Body of pancreas (tissue), 4 donors: ENCODE results near the gene NRBF2. TPM values are rescaled to one million over a fixed set of nuclear protein-coding genes. Genes with fewer than 3 reads are reported as not detected.
A peak's percentile ranks its signal among the peaks of the same experiment; 100 is the strongest.

Experiments
- ATAC-seq: fragments of 150-250 bp; one replicate; pipeline ENCODE4 v1.9.1; 2016
- DNase-seq, 4 donors: peaks; one replicate each; pipeline ENCODE4 v3.0.0-alpha.2; 2019
- H3K27ac ChIP-seq, 4 donors: fragments of 200-600 bp; sonication (generic); 1 replicate in 3 of 4; 2 replicates in 1 of 4; pipeline versions ENCODE4 v1.5.1 to v1.6.1; 2016 to 2019; ENCODE audit warnings: mild to moderate bottlenecking in 1 of 4, mixed read lengths in 1 of 4, moderate library complexity in 1 of 4
- H3K27me3 ChIP-seq, 2 donors: fragments of 200-600 bp; sonication (generic); one replicate each; pipeline ENCODE4 v1.6.0; 2016; ENCODE audit warnings: mild to moderate bottlenecking in 1 of 2
- H3K36me3 ChIP-seq, 2 donors: fragments of 200-600 bp; sonication (generic); replicated peaks in 1 of 2; 2 replicates each; pipeline ENCODE4 v1.5.1; 2016; ENCODE audit warnings: low read depth in 2 of 2; ENCODE audit not compliant: insufficient read depth in 1 of 2
- H3K4me1 ChIP-seq: fragments of 200-600 bp; sonication (generic); one replicate; pipeline ENCODE4 v1.6.0; 2016
- H3K4me3 ChIP-seq, 2 donors: fragments of 200-600 bp; sonication (generic); 1 replicate in 1 of 2; 2 replicates in 1 of 2; pipeline ENCODE4 v1.5.1; 2016 to 2019
- H3K9me3 ChIP-seq, 3 donors: fragments of 200-600 bp; sonication (generic); 1 replicate in 2 of 3; 2 replicates in 1 of 3; pipeline ENCODE4 v1.5.1; 2016
- CTCF ChIP-seq, 7 experiments: fragments of 450-650 bp in 4 of 7; fragments of 200-600 bp in 3 of 7; sonication (generic) in 3 of 7; IDR thresholded peaks; one replicate each; pipeline ENCODE4 v1.5.1; 2016 to 2019; ENCODE audit warnings: antibody characterized with exemption in 7 of 7
- POLR2A ChIP-seq, 3 donors: fragments of 450-650 bp; IDR thresholded peaks; one replicate each; pipeline ENCODE4 v1.6.1; 2016; ENCODE audit warnings: antibody characterized with exemption in 3 of 3, mild to moderate bottlenecking in 2 of 3
- WGBS, 2 donors: methylation state at CpG; one replicate each; pipeline ENCODE4 v1.1.5; 2017; 5-methylcytosine and 5-hydroxymethylcytosine counted together
- intact Hi-C: fragments of 100-400 bp; cut with DNase I; formaldehyde crosslinking; loops from one replicate; pipeline ENCODE4 v1.15.1; 2023
- total RNA-seq, 2 donors: library from RNA; depleted of rRNA; stranded (reverse); fragments of >200 nt; gene quantifications; one replicate each; pipeline ENCODE4 v1.1.0, GENCODE V29; 2016

NRBF2 gene
- total RNA-seq, 2 donors from 2014 or later: 7.5 to 9.2 TPM

- H3K4me3 ChIP-seq: no peak overlapping the region
- TF ChIP-seq POLR2A (IDR thresholded peaks at IDR 0.05) (no peak), CTCF (IDR thresholded peaks at IDR 0.05) (no peak)
- H3K9me3 ChIP-seq: no peaks in the 10 kb centered on the region
- H3K36me3 ChIP-seq: no peaks in the 10 kb centered on the region
- H3K27ac ChIP-seq: no peak overlapping the region
- H3K4me1 ChIP-seq: peaks cover 13% of the 10 kb centered on the region
- no peak for ATAC-seq
- no peak for DNase-seq
- H3K27me3 ChIP-seq: no peaks in the 10 kb centered on the region
- intact Hi-C loops: loop anchor here (10.0 kb wide), 1 partner anchor 315 kb away; the partner anchor contains the start of gene EGR2
- 78 to 81% methylated on average over 6 of the region's 6 CpGs for WGBS, 2 donors
Observed at GRCh38 chr10:63129888-63130287, 3.2 kb upstream of the NRBF2 start.

- Histone ChIP-seq H3K27me3 (no peaks in the 10 kb centered on the region), H3K9me3 (no peaks in the 10 kb centered on the region), H3K4me1 (peaks cover 28% of the 10 kb centered on the region), H3K27ac (peak overlapping the region; percentile 84 to 96 (median 90)), H3K36me3 (no peaks in the 10 kb centered on the region), H3K4me3 (no peak overlapping the region)
- 40 to 43% methylated on average over 6 of the region's 6 CpGs for WGBS, 2 donors
- ATAC-seq (no peak), DNase-seq (no peak)
- no peak for TF ChIP-seq POLR2A (IDR thresholded peaks at IDR 0.05)
- no peak for TF ChIP-seq CTCF (IDR thresholded peaks at IDR 0.05)
- intact Hi-C loops: loop anchor here (10.0 kb wide), 1 partner anchor 318 kb away; the partner anchor contains the start of gene EGR2
Observed at GRCh38 chr10:63132651-63133055, 475 bp upstream of the NRBF2 start.

GRCh38 chr10:63133821-63134557, 861 bp downstream of the NRBF2 start:
- peak overlapping the region; percentile 84 to 96 (median 90) for H3K27ac ChIP-seq
- no peak for DNase-seq
- ATAC-seq: no peak
- H3K9me3 ChIP-seq: no peaks in the 10 kb centered on the region
- H3K36me3 ChIP-seq: no peaks in the 10 kb centered on the region
- 5 to 8% methylated on average over 9 of the region's 9 CpGs for WGBS, 2 donors
- intact Hi-C loops: loop anchor here (10.0 kb wide), 1 partner anchor 319 kb away; the partner anchor contains the start of gene EGR2
- H3K4me3 ChIP-seq: peak overlapping the region; percentile 80 to 89
- H3K4me1 ChIP-seq: peaks cover 28% of the 10 kb centered on the region
- TF ChIP-seq POLR2A (IDR thresholded peaks at IDR 0.05): no peak
- TF ChIP-seq CTCF (IDR thresholded peaks at IDR 0.05): no peak
- H3K27me3 ChIP-seq: no peaks in the 10 kb centered on the region

GRCh38 chr10:63137306-63137705, 4.2 kb downstream of the NRBF2 start:
- Histone ChIP-seq H3K27me3 (no peaks in the 10 kb centered on the region), H3K27ac (no peak overlapping the region), H3K9me3 (no peaks in the 10 kb centered on the region), H3K36me3 (no peaks in the 10 kb centered on the region), H3K4me3 (no peak overlapping the region), H3K4me1 (peaks cover 28% of the 10 kb centered on the region)
- no peak for TF ChIP-seq CTCF (IDR thresholded peaks at IDR 0.05)
- TF ChIP-seq POLR2A (IDR thresholded peaks at IDR 0.05): no peak
- DNase-seq (peak in 1 of 4 donors; percentile 18), ATAC-seq (no peak)
- WGBS, 2 donors: 50 to 64% methylated on average over 2 of the region's 2 CpGs
- intact Hi-C loops: loop anchor here (10.0 kb wide), 1 partner anchor 323 kb away; the partner anchor contains the start of gene EGR2
